ENCODE results near the gene ZSWIM9.

GRCh38 chr19:48176226-48176625, 5.7 kb downstream of the ZSWIM9 start:
- TF ChIP-seq CTCF (IDR thresholded peaks at IDR 0.05) (no peak), POLR2A (IDR thresholded peaks at IDR 0.05) (no peak)

Data from heart left ventricle (tissue), 13 donors.